ENCODE data around the gene HID1. TPM values are rescaled to one million over a fixed set of nuclear protein-coding genes. Genes with fewer than 3 reads are reported as not detected.

HID1 gene
- total RNA-seq, 1 experiment from 2014 or later = 43.8 TPM

DNA sequence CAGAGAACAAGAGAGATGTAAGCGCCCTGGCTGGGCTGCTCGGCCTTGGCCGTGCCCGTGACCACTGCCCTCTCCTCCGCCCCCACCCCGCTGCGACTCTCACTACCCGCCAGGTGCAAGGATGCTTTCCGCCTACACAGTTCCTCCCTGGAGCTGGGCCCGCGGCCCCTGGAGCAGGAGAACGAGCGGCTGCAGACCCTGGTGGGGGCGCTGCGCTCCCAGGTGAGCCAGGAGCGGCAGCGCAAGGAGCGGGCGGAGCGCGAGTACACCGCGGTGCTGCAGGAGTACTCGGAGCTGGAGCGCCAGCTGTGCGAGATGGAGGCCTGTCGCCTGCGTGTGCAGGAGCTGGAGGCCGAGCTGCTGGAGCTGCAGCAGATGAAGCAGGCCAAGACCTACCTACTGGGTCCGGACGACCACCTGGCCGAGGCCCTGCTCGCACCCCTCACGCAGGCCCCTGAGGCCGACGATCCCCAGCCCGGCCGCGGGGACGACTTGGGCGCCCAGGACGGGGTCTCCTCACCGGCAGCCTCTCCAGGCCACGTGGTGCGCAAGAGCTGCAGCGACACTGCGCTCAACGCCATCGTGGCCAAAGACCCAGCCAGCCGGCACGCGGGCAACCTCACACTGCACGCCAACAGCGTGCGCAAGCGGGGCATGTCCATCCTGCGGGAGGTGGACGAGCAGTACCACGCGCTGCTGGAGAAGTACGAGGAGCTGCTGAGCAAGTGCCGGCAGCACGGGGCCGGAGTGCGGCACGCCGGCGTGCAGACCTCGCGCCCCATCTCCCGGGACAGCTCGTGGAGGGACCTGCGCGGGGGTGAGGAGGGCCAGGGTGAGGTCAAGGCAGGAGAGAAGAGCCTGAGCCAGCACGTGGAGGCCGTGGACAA is 30.8 kb upstream of the HID1 start:
- ATAC-seq (no peak), DNase-seq (ENCODE audit: low read depth, low spot score) (no peak)
- H4K20me1 ChIP-seq (ENCODE audit: insufficient read depth) = no peaks in the 10 kb centered on the region
- peaks cover 7 to 21% of the 10 kb centered on the region in 2 experiments; a peak in 2 of 4 replicates for H3K36me3 ChIP-seq (ENCODE audit: control insufficient read depth in 1 of 2, insufficient read depth in 2 of 2, low read length in 2 of 2)
- TF ChIP-seq ZFX (IDR thresholded peaks at IDR 0.05) (no peak), MAX (IDR thresholded peaks at IDR 0.05) (no peak), EZH2phosphoT487 (IDR thresholded peaks at IDR 0.05; ENCODE audit: borderline replicate concordance) (no peak), REST (IDR thresholded peaks at IDR 0.05; ENCODE audit: low read depth) (no peak), JUND (IDR thresholded peaks at IDR 0.05) (no peak), TCF7L2 (IDR thresholded peaks at IDR 0.05; ENCODE audit: borderline replicate concordance, extremely low read depth, insufficient read depth, insufficient read length) (no peak), EGR1 (IDR thresholded peaks at IDR 0.05; ENCODE audit: low read depth) (no peak), FOSL1 (IDR thresholded peaks at IDR 0.05; ENCODE audit: low read depth) (no peak), POLR2AphosphoS5 (IDR thresholded peaks at IDR 0.05; ENCODE audit: low read depth, low read length) (no peak), YY1 (IDR thresholded peaks at IDR 0.05; ENCODE audit: extremely low read depth, insufficient replicate concordance, low read depth, low read length) (no peak), CEBPB (IDR thresholded peaks at IDR 0.05; ENCODE audit: low read depth) (no peak), ZNF274 (IDR thresholded peaks at IDR 0.05; ENCODE audit: low read depth, low read length) (no peak), SRF (IDR thresholded peaks at IDR 0.05; ENCODE audit: low read depth) (no peak), SP1 (IDR thresholded peaks at IDR 0.05; ENCODE audit: low read depth) (no peak), RAD21 (IDR thresholded peaks at IDR 0.05; ENCODE audit: low read depth) (no peak), POLR2A (IDR thresholded peaks at IDR 0.05; ENCODE audit: borderline replicate concordance, extremely low read depth, insufficient read depth, insufficient read length) (no peak)
- TF ChIP-seq, protein P1, sequence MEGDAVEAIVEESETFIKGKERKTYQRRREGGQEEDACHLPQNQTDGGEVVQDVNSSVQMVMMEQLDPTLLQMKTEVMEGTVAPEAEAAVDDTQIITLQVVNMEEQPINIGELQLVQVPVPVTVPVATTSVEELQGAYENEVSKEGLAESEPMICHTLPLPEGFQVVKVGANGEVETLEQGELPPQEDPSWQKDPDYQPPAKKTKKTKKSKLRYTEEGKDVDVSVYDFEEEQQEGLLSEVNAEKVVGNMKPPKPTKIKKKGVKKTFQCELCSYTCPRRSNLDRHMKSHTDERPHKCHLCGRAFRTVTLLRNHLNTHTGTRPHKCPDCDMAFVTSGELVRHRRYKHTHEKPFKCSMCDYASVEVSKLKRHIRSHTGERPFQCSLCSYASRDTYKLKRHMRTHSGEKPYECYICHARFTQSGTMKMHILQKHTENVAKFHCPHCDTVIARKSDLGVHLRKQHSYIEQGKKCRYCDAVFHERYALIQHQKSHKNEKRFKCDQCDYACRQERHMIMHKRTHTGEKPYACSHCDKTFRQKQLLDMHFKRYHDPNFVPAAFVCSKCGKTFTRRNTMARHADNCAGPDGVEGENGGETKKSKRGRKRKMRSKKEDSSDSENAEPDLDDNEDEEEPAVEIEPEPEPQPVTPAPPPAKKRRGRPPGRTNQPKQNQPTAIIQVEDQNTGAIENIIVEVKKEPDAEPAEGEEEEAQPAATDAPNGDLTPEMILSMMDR (IDR thresholded peaks at IDR 0.05 in 2 of 3, conservative IDR thresholded peaks at IDR 0.05 in 1 of 3; ENCODE audit: borderline replicate concordance in 1 of 3, insufficient read depth in 1 of 3, low read depth in 2 of 3, low read length in 2 of 3) = no peak
- TF ChIP-seq, protein P2, sequence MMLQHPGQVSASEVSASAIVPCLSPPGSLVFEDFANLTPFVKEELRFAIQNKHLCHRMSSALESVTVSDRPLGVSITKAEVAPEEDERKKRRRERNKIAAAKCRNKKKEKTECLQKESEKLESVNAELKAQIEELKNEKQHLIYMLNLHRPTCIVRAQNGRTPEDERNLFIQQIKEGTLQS (IDR thresholded peaks at IDR 0.05) = no peak
- H3K4me1 ChIP-seq (ENCODE audit: control insufficient read depth in 1 of 2, insufficient read depth in 2 of 2, low read length in 2 of 2) = no peaks in the 10 kb centered on the region
- ChIA-PET POLR2A (no interaction called here), CTCF (no interaction called here), RAD21 (ENCODE audit: low non-redundant PET in 1 of 2, low total read pairs in 2 of 2, uncharacterized antibody in 2 of 2, unreplicated experiment in 2 of 2) (no interaction called here)
- H3K9ac ChIP-seq (ENCODE audit: low read length) = no peak overlapping the region
- H3K27ac ChIP-seq (ENCODE audit: low read depth, low read length) = no peak overlapping the region
- H3K79me2 ChIP-seq (ENCODE audit: insufficient read depth, low read length) = no peaks in the 10 kb centered on the region
- H3K4me2 ChIP-seq (ENCODE audit: low read length) = no peak overlapping the region
- intact Hi-C loops (cut with micrococcal nuclease) = no loop called here
- H3K4me3 ChIP-seq (replicated peaks in 1 of 2; ENCODE audit: low read depth in 1 of 2, low read length in 2 of 2) = no peak overlapping the region
- no TSS peak for BruUV-seq (replicated peaks)
- H3K9me2 ChIP-seq (ENCODE audit: insufficient read depth) = no peaks in the 10 kb centered on the region
- no peak overlapping the region for H2AFZ ChIP-seq (ENCODE audit: low read depth, low read length, poor library complexity, severe bottlenecking)
- H3K9me3 ChIP-seq (ENCODE audit: control insufficient read depth in 1 of 2, insufficient read depth in 1 of 2, low read depth in 1 of 2, low read length in 2 of 2) = no peaks in the 10 kb centered on the region
- no peaks in the 10 kb centered on the region for H3K27me3 ChIP-seq (ENCODE audit: insufficient read depth, low read length)
